Stimulated activated CD4-positive, alpha-beta T cell treated with anti-CD3 and anti-CD28 coated beads, Interleukin-2, amount 100 ng/mL, for 24 hours (primary cell): ENCODE measurements around the gene TPP1.

Experiments
- DNase-seq, 2 donors: peaks; one replicate each; pipeline ENCODE4 v3.0.0-alpha.2; 2020

The TPP1 gene

DNA sequence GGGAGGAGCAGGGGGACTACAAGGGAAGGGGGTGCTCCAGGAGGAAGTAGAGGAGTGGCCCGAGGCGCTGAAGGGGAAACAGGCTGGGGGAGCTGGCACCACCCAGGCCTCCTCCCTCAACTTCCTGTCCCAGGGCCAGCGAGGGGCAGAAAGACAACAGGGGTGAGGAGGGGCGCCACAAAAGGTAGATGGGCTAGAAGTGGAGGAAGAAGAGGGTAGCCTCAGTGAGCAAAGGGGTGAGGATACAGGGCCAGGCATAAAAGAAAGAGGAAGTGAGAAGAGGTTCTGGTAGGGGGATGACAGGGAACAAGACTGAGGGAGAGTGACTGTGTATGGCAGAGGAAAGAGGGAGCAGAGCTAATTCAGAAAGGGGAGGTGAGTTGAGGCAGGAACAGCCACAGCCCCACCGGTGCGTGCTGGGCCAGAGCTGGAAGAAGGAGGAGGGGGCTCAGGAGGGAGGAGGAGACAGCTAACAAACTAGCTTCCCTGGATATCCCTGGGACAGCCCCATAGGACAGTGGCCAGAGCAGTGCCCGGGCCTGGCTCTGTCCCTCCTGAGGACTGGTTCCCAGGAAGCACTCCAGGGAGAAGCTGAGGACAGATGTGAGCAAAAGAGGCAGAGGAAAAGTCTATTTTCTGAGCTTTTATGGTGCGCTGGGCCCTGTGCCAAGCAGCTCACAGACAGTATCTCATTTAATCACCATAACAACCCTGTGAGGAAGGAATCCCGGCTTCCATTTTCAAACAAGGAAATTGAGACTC is 27.9 kb upstream of the TPP1 start:
- peak; percentile 31 to 34 for DNase-seq

- DNase-seq, result no peak
Observed at GRCh38 chr11:6646576-6646917, 27.3 kb upstream of the TPP1 start.

GRCh38 chr11:6646071-6646470 is 26.8 kb upstream of the TPP1 start:
- DNase-seq, result no peak

- DNase-seq, result no peak
Observed at GRCh38 chr11:6642957-6643356, 23.7 kb upstream of the TPP1 start.

DNA sequence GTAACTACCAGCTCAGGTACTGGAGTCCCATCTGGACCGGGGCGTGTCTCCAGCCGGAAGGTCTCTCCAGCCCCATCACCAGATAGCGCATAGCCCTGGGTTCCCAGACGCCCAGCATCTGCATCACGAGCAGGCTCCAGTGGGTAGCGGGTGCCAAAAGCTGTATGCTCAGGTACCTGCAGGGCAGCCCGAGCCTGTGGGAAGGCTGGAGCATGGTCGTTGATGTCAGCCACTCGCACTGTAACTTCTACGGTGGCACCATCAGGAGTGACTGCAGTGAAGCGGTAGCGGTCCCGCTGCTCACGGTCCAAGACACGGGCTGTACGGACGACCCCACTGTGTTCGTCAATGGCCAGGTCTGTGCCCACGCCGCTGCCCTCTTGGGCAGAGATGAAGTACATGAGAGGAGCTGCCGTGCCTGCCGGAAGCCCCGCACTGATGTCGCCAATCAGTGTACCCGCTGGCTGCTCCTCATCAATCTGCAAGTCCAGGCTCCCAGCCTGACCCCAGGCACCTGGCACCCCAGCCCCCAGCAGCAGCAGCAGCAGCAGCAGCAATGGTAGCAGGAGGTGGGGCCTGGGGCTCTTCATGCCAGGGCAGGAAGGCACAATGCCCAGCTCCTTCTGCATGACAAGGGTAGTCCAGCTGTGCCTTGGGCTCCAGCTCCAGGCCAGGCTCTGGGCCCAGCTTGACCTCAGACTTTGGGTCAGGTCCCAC is 21.9 kb upstream of the TPP1 start:
- no peak for DNase-seq

DNA sequence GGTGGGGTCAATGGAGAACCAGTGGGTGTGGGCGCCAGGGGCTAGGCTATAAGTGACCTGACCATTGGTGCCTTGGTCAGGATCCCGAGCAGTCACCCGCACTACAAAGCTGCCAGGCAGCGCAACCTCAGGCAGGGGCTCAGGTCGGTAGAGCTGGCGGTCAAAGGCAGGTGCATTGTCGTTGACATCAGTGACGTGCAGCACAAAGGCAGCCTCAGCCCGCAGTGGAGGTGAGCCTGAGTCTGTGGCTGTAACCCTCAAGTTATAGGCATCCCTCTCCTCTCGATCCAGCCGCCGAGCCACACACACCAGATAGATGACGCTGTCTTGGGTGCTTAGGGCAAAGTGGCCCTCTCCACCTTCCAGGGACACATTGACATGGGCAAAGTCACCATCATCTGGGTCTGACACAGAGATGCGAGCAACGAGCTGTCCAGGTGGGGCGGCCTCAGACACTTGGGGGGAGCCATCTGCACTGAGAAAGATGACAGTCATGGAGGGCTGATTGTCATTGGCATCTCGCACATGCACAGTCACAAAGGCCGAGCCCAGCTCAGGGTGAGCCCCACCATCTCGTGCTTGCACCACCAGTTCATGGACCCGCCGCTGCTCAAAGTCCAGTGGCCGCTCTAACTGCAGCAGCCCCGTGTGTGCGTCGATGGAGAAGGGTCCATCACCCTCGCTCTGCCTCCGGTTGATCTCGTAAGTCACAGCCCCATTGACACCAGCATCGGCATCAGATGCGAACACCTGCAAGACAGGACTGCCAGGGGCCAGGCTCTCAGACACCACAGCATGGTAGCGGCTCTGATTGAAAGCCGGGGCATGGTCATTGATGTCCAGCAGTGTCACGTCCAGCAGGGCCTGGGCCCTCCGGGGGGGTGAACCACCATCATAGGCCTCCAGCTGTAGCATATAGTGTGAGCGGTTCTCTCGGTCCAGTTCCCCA is 21.1 kb upstream of the TPP1 start:
- DNase-seq, result no peak

- no peak for DNase-seq
Observed at GRCh38 chr11:6638429-6638828, 19.2 kb upstream of the TPP1 start.

GRCh38 chr11:6637871-6638270 is 18.6 kb upstream of the TPP1 start:
- DNase-seq, result no peak

GRCh38 chr11:6636480-6636879 is 17.3 kb upstream of the TPP1 start:
- no peak for DNase-seq

DNA sequence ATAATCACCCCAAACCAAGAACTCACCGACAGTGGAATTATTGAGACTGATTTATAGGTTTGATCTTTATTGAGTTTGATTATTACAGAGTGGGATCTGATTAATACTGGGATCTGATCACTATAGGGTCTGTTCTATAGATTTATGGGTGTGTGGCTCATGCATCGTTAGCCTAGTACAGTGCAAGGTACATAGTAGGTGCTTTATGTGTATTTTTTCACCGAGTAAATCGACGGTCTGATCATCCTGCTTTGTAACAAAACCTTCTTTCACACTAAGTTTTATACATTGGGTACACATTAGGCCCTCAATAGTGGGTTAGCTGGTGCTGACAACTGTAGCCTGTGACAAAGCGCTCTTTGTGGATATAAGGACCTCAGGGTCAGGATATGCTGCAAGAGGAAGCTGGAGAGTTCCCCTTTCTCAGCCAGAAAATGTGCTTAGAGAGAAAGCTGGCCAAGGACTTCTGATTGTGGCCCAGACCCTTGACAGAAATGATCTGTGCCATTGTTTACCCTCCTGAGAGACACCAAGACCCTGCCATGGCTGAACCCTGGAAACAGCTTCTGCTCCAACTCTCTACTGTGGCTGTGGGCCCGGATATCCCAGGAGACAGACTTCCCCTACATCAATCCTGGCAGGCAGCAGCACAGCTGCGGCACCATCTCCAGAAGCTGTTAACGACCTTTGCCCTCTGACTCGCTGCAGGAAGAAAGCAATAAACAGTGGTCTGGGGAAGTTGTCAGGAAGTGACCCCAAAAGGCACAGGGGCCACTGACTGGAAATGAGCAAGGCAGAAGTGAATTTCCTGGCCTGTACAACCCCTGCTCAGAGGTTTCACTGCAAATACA is 16.1 kb upstream of the TPP1 start:
- DNase-seq, result no peak

GRCh38 chr11:6634534-6634933 is 15.3 kb upstream of the TPP1 start:
- no peak for DNase-seq

DNA sequence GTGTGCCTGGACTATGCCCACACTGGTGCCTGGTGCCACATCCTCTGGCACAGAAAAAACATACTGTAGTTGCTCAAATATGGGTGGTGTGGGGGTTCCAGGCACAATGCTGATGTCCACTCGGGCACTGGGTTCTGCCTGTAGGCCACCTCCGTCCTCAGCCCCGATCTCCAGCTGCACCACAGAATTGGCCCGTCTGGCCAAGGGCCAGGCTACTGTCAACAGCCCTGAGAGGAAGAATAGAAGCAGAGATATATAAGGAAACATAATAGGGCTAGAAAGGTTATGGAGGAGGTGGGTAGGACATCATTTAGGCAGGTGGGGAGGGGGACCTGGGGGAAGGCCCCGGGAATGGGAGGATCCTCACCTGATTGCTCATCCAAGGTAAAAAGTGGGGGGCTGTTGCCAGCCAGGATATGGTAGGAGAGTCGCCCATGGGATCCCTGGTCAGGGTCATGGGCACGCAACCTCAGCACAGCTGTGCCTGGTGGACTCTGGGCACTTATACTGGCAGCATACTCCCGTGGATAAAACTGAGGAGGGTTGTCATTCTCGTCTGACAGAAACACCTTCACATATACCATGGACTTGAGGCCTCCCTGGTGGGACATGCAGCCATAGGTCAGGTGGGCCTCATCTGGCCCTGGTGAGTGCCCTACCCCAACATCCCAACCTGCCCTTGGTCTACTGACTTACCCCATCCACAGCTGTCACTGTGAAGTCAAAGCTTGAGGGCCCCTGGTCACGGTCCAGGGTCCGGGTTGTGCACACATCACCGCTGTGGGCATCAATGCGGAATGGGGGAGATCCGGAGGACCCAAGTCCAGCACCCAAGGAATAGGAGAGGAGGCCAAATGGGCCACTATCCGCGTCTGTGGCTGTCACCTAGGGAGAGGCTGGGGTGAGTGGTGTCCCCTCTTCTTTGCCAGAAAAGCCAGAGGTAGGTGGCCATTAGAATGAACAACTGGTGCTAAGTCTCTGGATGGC is 14.5 kb upstream of the TPP1 start:
- DNase-seq, result no peak

- no peak for DNase-seq
Observed at GRCh38 chr11:6632116-6633073, 13.2 kb upstream of the TPP1 start.

DNA sequence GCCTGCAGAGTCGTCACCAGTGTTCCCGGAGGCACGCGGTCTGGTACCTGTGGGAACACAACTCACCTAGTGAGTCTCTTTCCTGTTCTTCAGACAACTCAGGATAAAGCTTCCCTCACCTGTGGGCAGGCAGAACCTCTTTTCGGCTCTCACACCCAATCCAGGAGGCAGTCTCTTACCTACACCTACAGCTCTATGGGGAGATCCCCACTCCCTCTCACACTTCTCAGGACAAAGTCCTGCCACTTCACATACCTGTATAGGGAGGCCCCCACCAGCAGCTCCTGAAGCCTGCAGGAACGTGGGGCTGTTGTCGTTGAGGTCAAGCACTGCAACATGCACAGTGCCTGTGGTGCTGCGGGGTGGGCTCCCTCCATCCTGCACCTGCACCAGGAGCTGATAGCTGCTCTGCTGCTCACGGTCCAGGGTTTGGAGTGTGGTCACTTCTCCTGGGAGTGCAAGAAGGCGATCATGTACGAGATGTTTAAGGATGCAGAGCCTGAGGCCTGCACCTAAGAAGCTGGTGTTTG is 12.2 kb upstream of the TPP1 start:
- DNase-seq, result no peak

GRCh38 chr11:6630632-6631291 is 11.5 kb upstream of the TPP1 start:
- no peak for DNase-seq

DNA sequence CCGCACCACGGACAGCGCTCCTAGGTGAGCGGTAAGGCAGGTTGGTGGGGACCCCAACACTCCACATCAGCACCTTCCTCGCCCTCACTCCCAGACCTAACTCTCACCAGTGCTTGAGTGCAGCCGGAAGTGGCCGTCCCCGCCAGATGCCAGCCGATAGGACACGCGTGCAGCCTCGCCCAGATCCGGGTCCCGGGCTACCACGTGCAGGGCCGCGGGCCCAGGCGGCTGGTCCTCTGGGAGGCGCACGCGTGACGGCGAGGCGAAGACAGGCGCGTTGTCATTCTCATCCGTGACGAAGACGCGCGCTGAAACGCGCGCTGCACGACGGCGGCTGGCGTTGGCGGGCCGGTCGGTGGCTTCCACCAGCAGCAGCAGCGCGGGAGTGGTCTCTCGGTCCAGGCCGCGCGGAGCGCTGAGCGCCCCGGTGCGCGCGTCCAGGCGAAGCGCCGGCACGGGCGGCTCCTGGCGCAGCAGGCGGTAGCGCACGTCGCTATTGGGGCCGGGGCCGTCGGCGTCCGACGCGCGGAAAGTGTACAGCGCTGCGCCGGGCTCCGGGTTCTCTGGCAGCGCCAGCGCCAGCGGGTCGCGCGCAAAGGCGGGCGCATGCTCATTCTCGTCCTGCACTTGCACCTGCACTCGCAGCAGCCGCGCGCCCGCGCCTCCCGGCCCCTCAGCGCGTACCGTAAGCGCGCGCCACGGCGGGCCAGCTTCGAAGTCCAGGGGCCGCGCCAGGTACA is 10.8 kb upstream of the TPP1 start:
- DNase-seq, result no peak

GRCh38 chr11:6629573-6629891 is 10.3 kb upstream of the TPP1 start:
- no peak for DNase-seq

DNA sequence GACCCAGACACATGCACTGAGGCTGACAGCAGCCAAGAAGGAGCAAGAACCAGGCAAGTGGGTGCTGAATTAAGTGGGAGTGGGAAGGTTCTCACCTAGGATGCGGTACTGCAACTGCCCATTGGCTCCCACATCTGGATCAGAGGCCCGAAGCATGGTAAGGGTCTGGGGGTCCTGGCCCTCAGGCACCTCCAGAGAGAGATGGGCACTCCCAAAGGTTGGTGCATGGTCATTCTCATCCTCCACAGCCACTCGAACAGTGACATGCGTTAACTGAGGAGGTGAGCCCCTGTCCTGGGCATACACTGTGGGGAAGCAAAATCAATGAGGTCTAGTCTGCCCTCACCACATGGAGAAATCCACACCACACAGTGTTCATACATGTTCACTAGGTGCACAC is 9.3 kb upstream of the TPP1 start:
- DNase-seq, result no peak

GRCh38 chr11:6627762-6628241 is 8.6 kb upstream of the TPP1 start:
- DNase-seq, result no peak
